OCI-LY3 (cell line): ENCODE data around the gene SERPINE3.

Source experiments
- H2AFZ ChIP-seq: fragments of 200-600, 300-600 bp; shearing (Covaris generic); 2 replicates; pipeline ENCODE4 v1.6.0; 2014; ENCODE audit warnings: antibody characterized with exemption, low read depth, low read length
- H3K27ac ChIP-seq: fragments of 200-600, 300-600 bp; sonication (generic); 2 replicates; pipeline ENCODE4 v1.5.1; 2014; ENCODE audit warnings: mild to moderate bottlenecking, low read length, moderate library complexity, mixed read lengths
- H3K27me3 ChIP-seq: fragments of 200-600, 300-600 bp; sonication (generic); 2 replicates; pipeline ENCODE4 v1.6.1; 2014; ENCODE audit warnings: low read depth, low read length, mixed read lengths
- H3K36me3 ChIP-seq: fragments of 200-600, 300-600 bp; sonication (generic); replicated peaks from 2 replicates; pipeline ENCODE3; 2014; ENCODE audit warnings: low read depth, low read length, mixed read lengths
- H3K4me1 ChIP-seq: fragments of 300-600, 200-600 bp; sonication (generic); 2 replicates; pipeline ENCODE4 v1.6.1; 2014; ENCODE audit warnings: low read length, mixed read lengths
- H3K4me2 ChIP-seq: fragments of 200-600, 300-600 bp; sonication (generic); 2 replicates; pipeline ENCODE4 v1.6.1; 2014; ENCODE audit warnings: low read length, mixed read lengths
- H3K4me3 ChIP-seq: fragments of 300-600, 200-600 bp; sonication (generic); 2 replicates; pipeline ENCODE4 v1.5.1; 2014; ENCODE audit warnings: antibody characterized with exemption, mild to moderate bottlenecking, low read length, moderate library complexity
- H3K79me2 ChIP-seq: fragments of 300-600, 200-600 bp; shearing (Covaris generic); 2 replicates; pipeline ENCODE4 v1.6.1; 2014; ENCODE audit warnings: mild to moderate bottlenecking, low read length, mixed read lengths
- H3K9ac ChIP-seq: fragments of 300-600, 200-600 bp; shearing (Covaris generic); 2 replicates; pipeline ENCODE4 v1.6.0; 2014; ENCODE audit warnings: mild to moderate bottlenecking, low read length, moderate library complexity
- H3K9me3 ChIP-seq: fragments of 200-600, 300-600 bp; shearing (Covaris generic); 2 replicates; pipeline ENCODE4 v1.6.1; 2014; ENCODE audit warnings: low read length, mixed read lengths; ENCODE audit not compliant: insufficient read depth
- H4K20me1 ChIP-seq: fragments of 200-600, 300-600 bp; sonication (generic); 2 replicates; pipeline ENCODE4 v1.6.1; 2016; ENCODE audit warnings: low read length, mixed read lengths; ENCODE audit not compliant: insufficient read depth
- EZH2phosphoT487 ChIP-seq: fragments of 200-600 bp; shearing (Covaris generic); IDR thresholded peaks from 2 replicates; pipeline ENCODE4 v1.6.1; 2018; ENCODE audit warnings: antibody characterized with exemption, mixed run types, low read depth
- TF ChIP-seq, protein P1 (sequence below): fragments of 200-600, 300-600 bp; sonication (generic); IDR thresholded peaks from 2 replicates; pipeline ENCODE4 v1.5.1; 2014; ENCODE audit warnings: antibody characterized with exemption, low read length, low read depth

The SERPINE3 gene

DNA sequence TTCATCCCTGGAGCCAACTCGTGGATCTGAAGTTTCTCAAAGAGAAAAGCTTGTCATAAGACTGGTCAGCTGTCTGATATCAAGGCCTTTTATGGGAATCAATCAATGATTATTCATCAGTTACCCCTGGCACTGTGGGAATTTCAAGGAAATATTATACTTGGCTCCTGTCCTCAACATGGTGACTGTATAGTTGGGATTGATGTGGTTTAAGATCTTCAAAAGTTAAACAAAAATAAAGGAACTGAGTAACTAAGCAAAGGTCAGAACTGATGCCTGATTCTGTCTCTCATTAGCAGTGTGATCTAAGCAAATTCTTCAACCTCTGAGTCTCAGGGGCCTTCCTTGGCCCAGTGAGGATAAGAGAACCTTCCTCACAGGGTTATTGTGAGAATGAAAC is 22.2 kb upstream of the SERPINE3 start:
- no peaks in the 10 kb centered on the region for H3K4me1 ChIP-seq
- H3K4me3 ChIP-seq: no peak overlapping the region
- no peaks in the 10 kb centered on the region for H3K36me3 ChIP-seq
- H3K27me3 ChIP-seq: no peaks in the 10 kb centered on the region
- H4K20me1 ChIP-seq: no peaks in the 10 kb centered on the region
- no peak overlapping the region for H3K27ac ChIP-seq
- no peak overlapping the region for H3K9ac ChIP-seq
- no peaks in the 10 kb centered on the region for H3K79me2 ChIP-seq
- no peak overlapping the region for H3K4me2 ChIP-seq
- no peaks in the 10 kb centered on the region for H3K9me3 ChIP-seq
- no peak overlapping the region for H2AFZ ChIP-seq
- no peak for TF ChIP-seq EZH2phosphoT487
- TF ChIP-seq, protein P1, sequence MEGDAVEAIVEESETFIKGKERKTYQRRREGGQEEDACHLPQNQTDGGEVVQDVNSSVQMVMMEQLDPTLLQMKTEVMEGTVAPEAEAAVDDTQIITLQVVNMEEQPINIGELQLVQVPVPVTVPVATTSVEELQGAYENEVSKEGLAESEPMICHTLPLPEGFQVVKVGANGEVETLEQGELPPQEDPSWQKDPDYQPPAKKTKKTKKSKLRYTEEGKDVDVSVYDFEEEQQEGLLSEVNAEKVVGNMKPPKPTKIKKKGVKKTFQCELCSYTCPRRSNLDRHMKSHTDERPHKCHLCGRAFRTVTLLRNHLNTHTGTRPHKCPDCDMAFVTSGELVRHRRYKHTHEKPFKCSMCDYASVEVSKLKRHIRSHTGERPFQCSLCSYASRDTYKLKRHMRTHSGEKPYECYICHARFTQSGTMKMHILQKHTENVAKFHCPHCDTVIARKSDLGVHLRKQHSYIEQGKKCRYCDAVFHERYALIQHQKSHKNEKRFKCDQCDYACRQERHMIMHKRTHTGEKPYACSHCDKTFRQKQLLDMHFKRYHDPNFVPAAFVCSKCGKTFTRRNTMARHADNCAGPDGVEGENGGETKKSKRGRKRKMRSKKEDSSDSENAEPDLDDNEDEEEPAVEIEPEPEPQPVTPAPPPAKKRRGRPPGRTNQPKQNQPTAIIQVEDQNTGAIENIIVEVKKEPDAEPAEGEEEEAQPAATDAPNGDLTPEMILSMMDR: no peak

DNA sequence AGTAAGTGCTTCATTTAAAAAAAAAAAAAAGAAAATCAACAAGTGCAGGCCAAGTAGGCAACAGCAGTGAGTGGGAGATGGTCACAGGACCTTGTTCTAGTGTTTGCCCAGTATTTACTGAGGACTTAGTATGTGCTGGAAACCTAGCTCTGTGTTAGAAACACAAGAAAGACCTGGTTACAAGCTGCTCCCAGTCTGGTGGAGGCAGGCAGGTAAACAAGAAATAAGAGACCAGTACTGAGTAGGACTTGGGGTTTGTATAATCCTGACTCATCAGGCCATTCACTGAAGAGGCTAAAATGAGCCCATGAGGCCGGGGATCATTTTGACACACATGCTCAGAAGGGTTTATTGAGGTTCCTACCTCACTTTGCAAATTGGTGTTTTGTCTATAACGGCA is 21.5 kb upstream of the SERPINE3 start:
- Histone ChIP-seq H2AFZ (no peak overlapping the region), H4K20me1 (no peaks in the 10 kb centered on the region), H3K27me3 (no peaks in the 10 kb centered on the region), H3K36me3 (no peaks in the 10 kb centered on the region), H3K27ac (no peak overlapping the region), H3K4me2 (no peak overlapping the region), H3K79me2 (no peaks in the 10 kb centered on the region), H3K4me1 (no peaks in the 10 kb centered on the region), H3K4me3 (no peak overlapping the region), H3K9me3 (no peaks in the 10 kb centered on the region), H3K9ac (no peak overlapping the region)
- TF ChIP-seq EZH2phosphoT487: no peak
- TF ChIP-seq, protein P1: no peak

DNA sequence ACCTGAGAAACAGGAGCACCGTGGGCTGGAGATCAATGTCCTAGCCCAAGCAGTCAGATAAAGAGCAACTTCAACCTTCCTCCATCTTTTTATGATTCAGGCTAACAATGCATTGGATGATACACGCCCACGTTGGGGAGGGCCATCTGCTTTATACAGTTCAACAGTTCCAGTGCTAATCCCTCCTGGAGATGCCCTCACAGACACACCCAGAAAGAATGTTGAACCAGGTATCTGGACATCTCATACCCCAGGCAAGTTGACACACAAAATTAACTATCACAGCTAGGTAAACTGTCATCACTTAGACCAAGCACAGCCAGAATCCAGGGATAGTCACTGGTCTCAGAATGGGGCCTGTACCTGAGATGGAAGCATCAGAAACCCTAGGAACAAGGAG is 20.6 kb upstream of the SERPINE3 start:
- H3K4me3 ChIP-seq: no peak overlapping the region
- H3K36me3 ChIP-seq: no peaks in the 10 kb centered on the region
- no peaks in the 10 kb centered on the region for H3K4me1 ChIP-seq
- no peaks in the 10 kb centered on the region for H4K20me1 ChIP-seq
- TF ChIP-seq, protein P1: no peak
- TF ChIP-seq EZH2phosphoT487: no peak
- no peak overlapping the region for H3K4me2 ChIP-seq
- no peak overlapping the region for H2AFZ ChIP-seq
- no peaks in the 10 kb centered on the region for H3K27me3 ChIP-seq
- no peak overlapping the region for H3K9ac ChIP-seq
- H3K9me3 ChIP-seq: no peaks in the 10 kb centered on the region
- H3K27ac ChIP-seq: no peak overlapping the region
- H3K79me2 ChIP-seq: no peaks in the 10 kb centered on the region

DNA sequence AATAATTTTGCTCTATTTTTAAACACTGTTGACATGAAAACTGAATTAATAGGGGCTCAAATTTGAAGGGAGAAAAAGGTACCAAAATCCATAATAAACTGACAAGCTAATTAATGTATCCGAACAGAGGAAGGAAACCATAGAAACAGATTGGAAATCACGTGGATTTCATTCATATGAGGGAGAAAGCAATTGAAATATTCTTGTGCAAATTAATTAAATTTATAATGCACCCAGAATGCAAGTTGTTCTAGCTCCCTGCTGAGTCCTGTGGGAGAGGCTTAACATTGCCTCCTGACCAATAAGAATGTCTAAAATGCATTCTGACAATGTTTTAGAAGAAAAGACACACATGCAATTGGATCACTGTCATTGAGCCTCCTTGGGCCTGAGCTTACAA is 17.7 kb upstream of the SERPINE3 start:
- H4K20me1 ChIP-seq: no peaks in the 10 kb centered on the region
- no peak overlapping the region for H2AFZ ChIP-seq
- H3K4me1 ChIP-seq: no peaks in the 10 kb centered on the region
- no peak overlapping the region for H3K4me2 ChIP-seq
- no peaks in the 10 kb centered on the region for H3K9me3 ChIP-seq
- no peaks in the 10 kb centered on the region for H3K79me2 ChIP-seq
- H3K27me3 ChIP-seq: no peaks in the 10 kb centered on the region
- no peak overlapping the region for H3K4me3 ChIP-seq
- H3K9ac ChIP-seq: no peak overlapping the region
- no peak overlapping the region for H3K27ac ChIP-seq
- no peaks in the 10 kb centered on the region for H3K36me3 ChIP-seq
- TF ChIP-seq, protein P1: no peak
- TF ChIP-seq EZH2phosphoT487: no peak
